ENCODE measurements around the gene ENPP3.

GRCh38 chr6:131736811-131737210 is 99.7 kb downstream of the ENPP3 start:
- no peak for TF ChIP-seq POLR2A (IDR thresholded peaks at IDR 0.05; ENCODE audit: low read length)
- no peak for TF ChIP-seq GATA1 (IDR thresholded peaks at IDR 0.05; ENCODE audit: low read depth, low read length)
